GM12878 (cell line): Measurements from ENCODE around the gene ARL6IP1.

Experiments used
- ATF2 ChIP-seq: IDR thresholded peaks from 2 replicates; pipeline ENCODE4 v1.6.1; 2012; ENCODE audit warnings: low read length, inconsistent platforms
- CBX5 ChIP-seq: sonication (generic); IDR thresholded peaks from 2 replicates; pipeline ENCODE4 v1.6.1; 2016; ENCODE audit warnings: low read depth, moderate library complexity, mild to moderate bottlenecking, inconsistent platforms
- CREB1 ChIP-seq: IDR thresholded peaks from 2 replicates; pipeline ENCODE4 v1.6.1; 2012; ENCODE audit warnings: low read depth, mild to moderate bottlenecking, inconsistent platforms
- CTCF ChIP-seq, 3 experiments: IDR thresholded peaks in 2 of 3; conservative IDR thresholded peaks in 1 of 3; 2 replicates each; pipeline ENCODE4 v1.5.1; 2011; ENCODE audit warnings: low read depth in 3 of 3, low read length in 3 of 3, mild to moderate bottlenecking in 3 of 3, control low read depth in 2 of 3, moderate library complexity in 2 of 3, inconsistent platforms in 1 of 3, mixed read lengths in 1 of 3; ENCODE audit not compliant: control insufficient read depth in 2 of 3, insufficient read depth in 1 of 3; ENCODE audit errors: extremely low read depth in 1 of 3
- IKZF1 ChIP-seq: fragments of 450-650 bp; conservative IDR thresholded peaks from 2 replicates; pipeline ENCODE4 v1.6.1; 2017; ENCODE audit warnings: antibody characterized with exemption, mild to moderate bottlenecking
- RCOR1 ChIP-seq: conservative IDR thresholded peaks from 2 replicates; pipeline ENCODE4 v1.6.1; 2012; ENCODE audit warnings: low read depth, low read length, improper control_type of control experiment
- SPI1 ChIP-seq: IDR thresholded peaks from 2 replicates; pipeline ENCODE4 v1.6.1; 2011; ENCODE audit warnings: low read depth, mild to moderate bottlenecking, low read length, moderate library complexity, borderline replicate concordance; ENCODE audit not compliant: insufficient read depth
- USF2 ChIP-seq: IDR thresholded peaks from 2 replicates; pipeline ENCODE4 v1.6.1; 2011; ENCODE audit warnings: low read depth, low read length, improper control_type of control experiment, borderline replicate concordance
- ZBTB33 ChIP-seq: fragments of 450-650 bp; IDR thresholded peaks from 2 replicates; pipeline ENCODE4 v1.6.1; 2017; ENCODE audit warnings: mild to moderate bottlenecking

DNA sequence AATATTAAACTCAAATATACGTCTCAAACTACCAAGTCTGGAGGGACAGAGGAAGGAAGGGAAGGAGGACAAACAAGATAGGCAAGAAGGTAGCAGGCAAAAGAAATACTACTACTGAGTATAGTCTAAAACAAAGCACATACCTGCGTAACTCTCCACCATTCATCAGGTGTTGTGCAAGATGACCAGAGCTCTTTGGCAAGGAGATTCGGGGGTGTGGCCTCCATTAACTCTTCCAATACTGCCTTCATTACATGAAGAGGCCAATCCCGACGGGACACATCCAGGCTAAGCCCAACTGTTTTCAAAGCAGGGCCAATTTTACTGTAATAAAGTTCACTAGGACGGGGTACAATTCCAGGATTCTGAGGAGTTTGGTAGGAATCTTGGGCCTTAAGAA lies 38.2 kb upstream of the ARL6IP1 start:
- TF ChIP-seq CTCF (IDR thresholded peaks at IDR 0.05 in 2 of 3, conservative IDR thresholded peaks at IDR 0.05 in 1 of 3; ENCODE audit: control insufficient read depth in 2 of 3, extremely low read depth in 1 of 3, insufficient read depth in 1 of 3, low read depth in 3 of 3, low read length in 3 of 3) (no peak), CBX5 (no peak), USF2 (no peak), CREB1 (no peak), SPI1 (no peak), RCOR1 (no peak), IKZF1 (no peak), ATF2 (no peak), ZBTB33 (no peak)
